ENCODE results near the gene TBXT. TPM values are rescaled to one million over a fixed set of nuclear protein-coding genes. Genes with fewer than 3 reads are reported as not detected.

TBXT gene
- total and polyA plus RNA-seq, 10 donors: 0.04 to 0.08 TPM; not detected in 8

GRCh38 chr6:166156942-166157341, 10.7 kb downstream of the TBXT start:
- H3K27ac ChIP-seq: no peak overlapping the region
- peaks cover 0 to 49% (median 0%) of the 10 kb centered on the region in 7 donors for H3K27me3 ChIP-seq (replicated peaks in 1 of 7)
- no peak overlapping the region for H3K4me3 ChIP-seq
- no peaks in the 10 kb centered on the region for H3K4me1 ChIP-seq
- TF ChIP-seq POLR2AphosphoS5 (IDR thresholded peaks at IDR 0.05) (no peak), CTCF (IDR thresholded peaks at IDR 0.05 in 8 of 11, conservative IDR thresholded peaks at IDR 0.05 in 3 of 11) (peak in 2 of 11 experiments; percentile 14 to 19)
- no peak for DNase-seq
- 50 to 60% (median 55%) methylated on average over 7 of the region's 7 CpGs for WGBS, 5 donors
- H3K36me3 ChIP-seq: no peaks in the 10 kb centered on the region
- intact Hi-C loops (cut with DNase I; ENCODE audit: low total_unique reads): no loop called here
- H3K9me3 ChIP-seq: peaks cover 0 to 2% (median 0%) of the 10 kb centered on the region in 8 donors

GRCh38 chr6:166153966-166154365, 13.7 kb downstream of the TBXT start:
- TF ChIP-seq POLR2A (IDR thresholded peaks at IDR 0.05): no peak
- no peak for TF ChIP-seq CTCF (IDR thresholded peaks at IDR 0.05 in 8 of 11, conservative IDR thresholded peaks at IDR 0.05 in 3 of 11)
- TF ChIP-seq POLR2AphosphoS5 (IDR thresholded peaks at IDR 0.05): no peak
- Histone ChIP-seq H3K36me3 (no peaks in the 10 kb centered on the region), H3K27ac (no peak overlapping the region), H3K9me3 (peaks cover 0 to 31% (median 23%) of the 10 kb centered on the region in 8 donors), H3K4me1 (no peaks in the 10 kb centered on the region), H3K27me3 (replicated peaks in 1 of 7) (peaks cover 0 to 45% (median 0%) of the 10 kb centered on the region in 7 donors), H3K4me3 (no peak overlapping the region)
- WGBS, 5 donors: 78 to 91% (median 88%) methylated on average over 5 of the region's 5 CpGs
- DNase-seq: no peak
- intact Hi-C loops (cut with DNase I; ENCODE audit: low total_unique reads): no loop called here

- no peak for DNase-seq
- intact Hi-C loops (cut with DNase I; ENCODE audit: low total_unique reads): no loop called here
- H3K9me3 ChIP-seq: peaks cover 0 to 33% (median 24%) of the 10 kb centered on the region in 8 donors
- no peak overlapping the region for H3K27ac ChIP-seq
- no peaks in the 10 kb centered on the region for H3K36me3 ChIP-seq
- TF ChIP-seq POLR2A (IDR thresholded peaks at IDR 0.05) (no peak), POLR2AphosphoS5 (IDR thresholded peaks at IDR 0.05) (no peak), CTCF (IDR thresholded peaks at IDR 0.05 in 8 of 11, conservative IDR thresholded peaks at IDR 0.05 in 3 of 11) (no peak)
- WGBS, 5 donors: 75 to 89% (median 82%) methylated on average over 3 of the region's 3 CpGs
- no peak overlapping the region for H3K4me3 ChIP-seq
- H3K27me3 ChIP-seq (replicated peaks in 1 of 7): peaks cover 0 to 43% (median 0%) of the 10 kb centered on the region in 7 donors
- no peaks in the 10 kb centered on the region for H3K4me1 ChIP-seq
Measured at GRCh38 chr6:166152660-166153059, 15.0 kb downstream of the TBXT start.

GRCh38 chr6:166151798-166152197, 15.9 kb downstream of the TBXT start:
- TF ChIP-seq CTCF (IDR thresholded peaks at IDR 0.05 in 8 of 11, conservative IDR thresholded peaks at IDR 0.05 in 3 of 11) (no peak), POLR2AphosphoS5 (IDR thresholded peaks at IDR 0.05) (no peak)
- H3K27me3 ChIP-seq (replicated peaks in 1 of 7): peaks cover 0 to 42% (median 0%) of the 10 kb centered on the region in 7 donors
- intact Hi-C loops (cut with DNase I; ENCODE audit: low total_unique reads): no loop called here
- H3K4me3 ChIP-seq: no peak overlapping the region
- no peaks in the 10 kb centered on the region for H3K4me1 ChIP-seq
- peaks cover 0 to 33% (median 24%) of the 10 kb centered on the region in 8 donors for H3K9me3 ChIP-seq
- no peaks in the 10 kb centered on the region for H3K36me3 ChIP-seq
- no peak for DNase-seq
- WGBS, 5 donors: 63 to 78% (median 71%) methylated on average over 1 of the region's 1 CpG
- no peak overlapping the region for H3K27ac ChIP-seq

Data from spleen (tissue), 11 donors.